ENCODE data around the gene KRTAP5-10.
"Not testable (repeated sequence)": the region's sequence is repeated elsewhere in the genome, so short reads cannot be mapped to it uniquely, and the experiment has no call there.

Gene KRTAP5-10

GRCh38 chr11:71568704-71569349, 3.5 kb downstream of the KRTAP5-10 start:
- no peak for TF ChIP-seq CTCF (conservative IDR thresholded peaks at IDR 0.05; ENCODE audit: low read length)
- no peak overlapping the region for H3K4me3 ChIP-seq (ENCODE audit: low read length)
- DNase-seq (ENCODE audit: low read depth): peak; percentile 2

- not testable (repeated sequence) for DNase-seq (ENCODE audit: low read depth); H3K4me3 ChIP-seq (ENCODE audit: low read length)
Observed at GRCh38 chr11:71571101-71571850, 5.9 kb downstream of the KRTAP5-10 start.

- no peak overlapping the region for H3K4me3 ChIP-seq (ENCODE audit: low read length)
- TF ChIP-seq CTCF (conservative IDR thresholded peaks at IDR 0.05; ENCODE audit: low read length): no peak
- DNase-seq (ENCODE audit: low read depth): no peak
Observed at GRCh38 chr11:71572811-71573210, 7.4 kb downstream of the KRTAP5-10 start.

- no peak for TF ChIP-seq CTCF (conservative IDR thresholded peaks at IDR 0.05; ENCODE audit: low read length)
- no peak for DNase-seq (ENCODE audit: low read depth)
- no peak overlapping the region for H3K4me3 ChIP-seq (ENCODE audit: low read length)
Observed at GRCh38 chr11:71574418-71574817, 9.1 kb downstream of the KRTAP5-10 start.

- H3K4me3 ChIP-seq (ENCODE audit: low read length): no peak overlapping the region
- DNase-seq (ENCODE audit: low read depth): no peak
- no peak for TF ChIP-seq CTCF (conservative IDR thresholded peaks at IDR 0.05; ENCODE audit: low read length)
Observed at GRCh38 chr11:71575723-71576424, 10.5 kb downstream of the KRTAP5-10 start.

GRCh38 chr11:71576688-71577465, 11.5 kb downstream of the KRTAP5-10 start:
- not testable (repeated sequence) for H3K4me3 ChIP-seq (ENCODE audit: low read length); DNase-seq (ENCODE audit: low read depth)

- no peak for DNase-seq (ENCODE audit: low read depth)
- TF ChIP-seq CTCF (conservative IDR thresholded peaks at IDR 0.05; ENCODE audit: low read length): no peak
Observed at GRCh38 chr11:71577469-71578004, 12.2 kb downstream of the KRTAP5-10 start.

GRCh38 chr11:71579513-71579912, 14.2 kb downstream of the KRTAP5-10 start:
- H3K4me3 ChIP-seq (ENCODE audit: low read length); DNase-seq (ENCODE audit: low read depth): not testable (repeated sequence)

More at GRCh38 chr11:71577469-71578004, 12.2 kb downstream of the KRTAP5-10 start:
- H3K4me3 ChIP-seq (ENCODE audit: low read length): no peak overlapping the region
